ENCODE results near the gene CTSW.

The CTSW gene

DNA sequence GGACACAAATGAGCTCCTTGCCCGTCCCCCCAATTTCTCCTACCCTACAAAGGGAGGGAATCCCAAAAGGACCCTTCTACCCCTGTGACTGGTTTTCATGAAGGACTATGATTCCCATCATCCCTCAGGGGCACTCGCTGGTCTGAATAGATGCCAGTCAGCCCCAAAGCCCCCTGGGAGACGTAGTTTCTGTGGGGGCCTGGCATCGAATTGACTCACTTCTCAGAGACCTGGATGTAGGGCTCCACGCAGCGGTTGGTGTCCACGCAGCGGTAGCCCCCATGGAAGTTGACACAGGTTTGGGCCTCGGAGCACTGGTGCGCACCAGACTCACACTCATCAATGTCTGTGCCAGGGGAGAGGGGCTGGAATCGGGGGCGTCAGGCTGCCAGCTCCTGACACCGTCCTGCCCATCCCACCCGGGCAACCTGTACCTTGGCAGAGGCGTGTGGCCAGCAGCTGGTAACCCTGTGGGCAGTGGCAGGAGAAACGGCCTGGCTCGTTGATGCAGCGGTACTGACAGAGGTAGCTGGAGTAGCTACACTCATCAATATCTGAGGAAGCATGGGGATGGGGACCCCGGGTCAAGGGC, 11.5 kb upstream of the CTSW start:
- DNase-seq, result no peak

- DNase-seq, result no peak
These were observed 10.7 kb upstream of the CTSW start for GRCh38 chr11:65868907-65869306.

DNA sequence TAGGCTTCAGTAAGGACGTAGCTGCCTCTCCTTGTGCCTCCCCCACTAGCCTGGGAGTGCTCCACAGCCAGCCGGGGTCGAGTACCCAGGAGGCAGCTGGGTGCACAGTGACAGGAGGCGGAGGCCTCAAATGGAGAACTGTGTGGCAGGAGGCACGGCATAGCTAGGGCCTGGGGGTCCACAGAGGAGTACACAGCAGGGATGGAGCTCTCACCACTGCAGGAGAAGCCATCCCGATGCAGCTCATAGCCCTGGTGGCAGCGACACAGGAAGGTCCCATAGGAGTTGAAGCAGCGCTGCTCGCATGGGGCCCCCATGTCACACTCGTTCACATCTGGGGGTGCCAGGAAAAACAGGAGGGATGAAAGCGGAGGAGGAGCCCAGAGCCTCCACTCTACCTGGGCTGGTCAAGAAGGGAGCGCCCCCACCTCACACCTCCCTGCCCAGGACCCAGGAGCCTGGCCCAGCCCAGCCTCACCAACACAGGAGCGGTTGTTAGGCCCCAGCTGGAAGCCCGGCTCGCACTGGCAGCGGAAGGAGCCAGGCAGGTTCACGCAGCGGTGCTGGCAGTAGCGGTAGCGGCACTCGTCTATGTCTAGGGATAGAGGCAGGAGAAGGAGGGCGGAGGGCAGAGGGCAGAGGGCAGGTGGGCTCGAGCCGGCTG, 9.9 kb upstream of the CTSW start:
- DNase-seq, result no peak

DNA sequence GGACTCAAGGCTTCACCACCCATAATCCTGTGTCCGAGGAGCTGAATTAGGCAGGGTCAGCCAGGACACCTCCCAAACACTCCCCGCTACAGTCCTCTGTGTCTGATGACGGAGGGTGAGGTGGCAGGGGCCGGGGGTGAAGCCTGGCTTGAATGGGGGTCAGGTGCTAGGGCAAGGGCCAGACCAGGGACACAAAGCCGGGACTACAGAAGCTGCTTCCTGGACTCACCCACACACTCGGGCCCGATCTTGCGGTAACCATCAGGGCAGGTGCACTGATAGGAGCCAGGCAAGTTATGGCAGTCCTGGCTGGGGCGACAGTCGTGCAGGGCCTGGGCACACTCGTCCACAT, 9.4 kb upstream of the CTSW start:
- DNase-seq, result no peak

DNA sequence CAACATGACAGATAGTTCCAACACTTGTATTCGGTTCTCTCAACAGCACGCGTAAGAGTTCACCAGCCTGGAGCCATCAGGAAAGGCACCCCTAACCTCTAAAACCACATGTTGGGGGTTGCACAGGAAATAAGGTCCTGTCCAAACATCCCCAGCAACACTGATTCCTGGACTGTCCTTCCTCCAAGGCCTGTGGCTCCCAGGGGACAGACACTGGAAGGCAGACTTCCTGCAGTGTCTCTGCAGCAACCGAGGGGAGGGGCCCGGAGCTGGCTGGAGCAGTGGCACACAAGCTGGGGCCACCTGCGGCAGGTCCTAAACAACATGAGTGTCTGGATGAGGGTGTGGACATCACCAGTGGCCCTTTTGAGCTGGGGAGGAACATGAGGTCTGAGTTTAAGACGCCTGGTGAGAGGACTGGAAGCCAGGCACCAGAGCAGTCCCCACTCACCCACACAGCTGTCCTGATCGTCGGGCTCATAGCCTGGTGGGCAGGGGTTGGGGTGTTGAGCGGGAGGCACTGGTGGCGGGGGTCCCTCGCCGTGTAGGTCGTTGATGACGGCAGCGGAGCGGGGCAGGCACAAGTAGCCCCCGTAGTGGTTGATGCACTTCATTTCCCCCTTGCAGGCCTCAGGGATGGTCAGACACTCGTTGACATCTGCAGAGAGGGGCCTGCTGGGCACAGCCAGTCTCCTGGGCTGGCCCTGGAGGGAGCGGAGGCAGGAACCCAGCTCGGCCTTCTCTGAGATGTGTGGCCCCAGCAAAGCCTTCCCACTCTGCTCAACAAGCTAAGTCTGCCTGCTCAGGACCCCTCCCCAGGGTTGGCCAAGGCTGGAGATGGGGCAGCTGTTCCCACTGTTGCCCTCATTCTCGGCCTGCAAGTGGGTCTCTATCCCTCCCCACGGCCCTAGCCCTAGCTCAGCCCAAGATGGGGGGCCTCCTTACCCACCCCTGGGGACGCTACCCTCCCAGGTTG, 8.6 kb upstream of the CTSW start:
- DNase-seq, result peak; percentile 51

- no peak for DNase-seq
These were observed 7.7 kb upstream of the CTSW start for GRCh38 chr11:65871811-65872548.

DNA sequence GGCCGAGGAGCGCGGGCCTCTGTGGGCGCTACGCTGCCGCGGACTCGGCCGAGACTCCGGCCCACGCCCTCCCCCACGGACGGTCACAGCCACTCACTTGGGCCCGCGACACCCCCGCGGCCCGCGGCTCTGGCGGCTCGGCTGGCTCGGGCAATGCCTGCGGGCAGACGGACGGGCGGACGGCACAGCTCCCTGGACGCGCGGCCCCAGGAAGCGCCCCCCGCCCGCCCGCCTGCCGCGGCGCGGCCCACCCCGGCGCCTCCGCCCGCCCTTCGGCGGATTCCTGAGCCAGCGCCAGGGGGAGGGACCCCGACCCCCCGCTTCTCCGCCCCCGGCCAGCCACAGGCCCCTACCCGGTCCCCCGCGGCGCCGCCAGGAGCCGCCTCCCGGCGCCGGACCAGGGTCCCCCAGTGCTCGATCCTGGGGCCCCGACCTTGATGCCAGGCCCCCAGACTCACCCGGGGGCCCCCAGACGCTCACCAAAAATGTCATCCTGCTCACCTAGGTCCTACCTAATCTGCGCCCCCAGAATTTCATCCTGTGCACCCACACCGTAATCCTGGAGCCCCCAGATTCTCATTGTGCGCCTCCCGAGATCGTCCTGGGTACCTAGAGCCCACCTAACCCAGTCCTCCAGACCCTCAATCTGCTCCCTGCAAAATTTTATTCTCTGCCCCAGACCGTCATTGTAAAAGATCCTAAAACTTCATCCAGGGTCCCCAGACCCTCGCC, 6.9 kb upstream of the CTSW start, which contains the start of gene EFEMP2:
Gene EFEMP2 (minus strand): TSS at position 215 of the 732 bp plus-strand sequence. CDS start 446 bp downstream, outside the sequence.
- DNase-seq, result peak; percentile 81

DNA sequence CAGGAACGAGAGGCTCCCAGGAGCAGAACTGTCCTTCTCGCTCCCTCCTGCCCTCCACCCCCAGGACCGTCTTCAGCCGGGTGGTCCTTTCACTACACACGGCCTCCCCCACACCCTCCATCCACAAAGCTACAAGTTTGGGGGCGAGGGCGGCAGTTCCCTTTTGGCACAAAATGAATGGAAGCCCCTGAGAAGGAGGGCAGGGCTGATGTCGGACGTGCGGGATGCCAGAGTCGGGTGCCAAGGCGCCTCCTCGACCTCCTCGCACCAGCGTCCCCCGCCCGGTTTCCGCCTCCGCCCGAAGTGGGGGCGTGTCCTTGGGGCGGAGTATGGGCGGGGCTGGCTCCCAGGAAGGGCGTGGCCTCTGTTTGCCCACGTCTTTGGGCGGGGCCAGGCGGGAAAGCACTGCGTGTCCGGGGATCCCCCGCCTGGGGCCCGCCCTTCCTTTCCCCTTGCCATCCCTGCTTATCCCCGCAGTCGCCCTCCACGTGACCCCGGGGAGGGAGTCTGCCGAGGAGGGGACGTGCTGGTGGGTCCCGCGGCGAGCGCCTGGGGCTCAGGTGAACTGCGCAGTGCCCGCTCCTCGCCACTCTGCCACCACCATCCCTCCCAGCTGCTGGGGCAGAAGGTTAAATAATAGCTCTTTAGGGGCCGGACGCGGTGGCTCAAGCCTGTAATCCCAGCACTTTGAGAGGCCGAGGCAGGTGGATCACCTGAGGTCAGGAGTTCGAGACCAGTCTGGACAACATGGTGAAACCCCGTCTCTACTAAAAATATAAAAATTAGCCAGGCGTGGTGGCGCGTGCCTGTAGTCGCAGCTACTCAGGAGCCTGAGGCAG, 6.1 kb upstream of the CTSW start:
- DNase-seq, result peak; percentile 95

GRCh38 chr11:65880027-65880426, 390 bp downstream of the CTSW start:
- no peak for DNase-seq

GRCh38 chr11:65880844-65881421, 1.3 kb downstream of the CTSW start:
- DNase-seq, result no peak

DNA sequence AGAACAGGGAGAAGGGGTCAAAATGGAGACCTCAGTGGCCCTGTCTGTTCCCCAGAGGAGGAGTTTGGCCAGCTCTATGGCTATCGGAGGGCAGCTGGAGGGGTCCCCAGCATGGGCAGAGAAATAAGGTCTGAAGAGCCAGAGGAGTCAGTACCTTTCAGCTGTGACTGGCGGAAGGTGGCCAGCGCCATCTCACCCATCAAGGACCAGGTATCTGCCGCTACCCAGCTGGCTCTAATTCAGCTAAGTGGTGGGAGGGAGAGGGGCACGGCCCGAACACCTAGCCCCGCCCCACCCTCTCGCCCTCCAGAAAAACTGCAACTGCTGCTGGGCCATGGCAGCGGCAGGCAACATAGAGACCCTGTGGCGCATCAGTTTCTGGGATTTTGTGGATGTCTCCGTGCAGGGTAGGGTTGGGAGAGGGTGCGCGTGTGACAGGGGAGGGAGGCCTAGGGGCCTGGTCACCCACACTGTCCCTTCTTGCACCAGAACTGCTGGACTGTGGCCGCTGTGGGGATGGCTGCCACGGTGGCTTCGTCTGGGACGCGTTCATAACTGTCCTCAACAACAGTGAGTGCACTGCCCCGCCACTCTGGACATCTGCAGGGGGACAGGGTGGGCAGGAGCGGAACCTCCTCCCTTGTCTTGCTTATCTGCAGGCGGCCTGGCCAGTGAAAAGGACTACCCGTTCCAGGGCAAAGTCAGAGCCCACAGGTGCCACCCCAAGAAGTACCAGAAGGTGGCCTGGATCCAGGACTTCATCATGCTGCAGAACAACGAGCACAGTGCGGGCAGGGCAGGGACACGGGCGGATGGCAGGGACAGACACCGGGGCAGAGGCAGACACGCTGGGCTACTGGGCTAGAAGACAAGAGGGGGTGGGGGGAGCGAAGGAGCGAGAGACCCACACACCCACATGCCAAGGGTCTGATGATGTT, 2.8 kb downstream of the CTSW start:
- DNase-seq, result no peak

DNA sequence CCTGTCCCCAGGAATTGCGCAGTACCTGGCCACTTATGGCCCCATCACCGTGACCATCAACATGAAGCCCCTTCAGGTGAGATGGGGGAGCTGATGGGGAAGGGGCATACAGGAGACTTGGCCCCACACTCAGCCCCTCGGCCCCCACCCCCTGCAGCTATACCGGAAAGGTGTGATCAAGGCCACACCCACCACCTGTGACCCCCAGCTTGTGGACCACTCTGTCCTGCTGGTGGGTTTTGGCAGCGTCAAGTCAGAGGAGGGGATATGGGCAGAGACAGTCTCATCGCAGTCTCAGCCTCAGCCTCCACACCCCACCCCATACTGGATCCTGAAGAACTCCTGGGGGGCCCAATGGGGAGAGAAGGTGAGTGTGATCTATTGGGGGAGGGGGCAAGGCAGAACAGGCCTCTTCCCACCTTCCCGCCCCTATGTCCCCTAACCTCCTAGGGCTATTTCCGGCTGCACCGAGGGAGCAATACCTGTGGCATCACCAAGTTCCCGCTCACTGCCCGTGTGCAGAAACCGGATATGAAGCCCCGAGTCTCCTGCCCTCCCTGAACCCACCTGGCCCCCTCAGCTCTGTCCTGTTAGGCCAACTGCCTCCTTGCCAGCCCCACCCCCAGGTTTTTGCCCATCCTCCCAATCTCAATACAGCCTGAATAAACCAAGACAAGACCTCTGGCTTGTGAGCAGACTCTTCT, 3.6 kb downstream of the CTSW start:
- no peak for DNase-seq

- no peak for DNase-seq
These were observed 4.4 kb downstream of the CTSW start for GRCh38 chr11:65883786-65884715.

- peak; percentile 74 for DNase-seq
These were observed 5.1 kb downstream of the CTSW start for GRCh38 chr11:65884716-65885092.

DNA sequence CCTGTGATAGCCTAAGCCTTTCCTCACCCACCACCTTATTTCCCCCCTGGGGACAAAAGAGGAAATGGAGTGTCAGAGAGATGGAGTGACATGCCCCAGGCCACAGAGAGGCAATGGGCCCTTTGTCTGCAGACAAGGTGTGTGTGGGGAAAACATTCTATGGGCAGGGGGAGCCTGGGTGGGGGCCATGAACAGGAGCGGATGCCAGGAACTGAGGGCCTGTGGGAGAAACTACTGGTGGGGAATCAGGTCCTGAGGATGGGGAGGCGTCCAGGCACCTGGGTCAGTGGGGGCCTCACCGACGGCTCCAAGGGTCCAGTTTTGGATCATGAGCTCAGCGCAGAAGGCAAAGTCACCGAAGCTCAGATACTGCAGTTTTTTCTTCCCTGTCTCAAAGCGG, 5.6 kb downstream of the CTSW start:
- no peak for DNase-seq

- DNase-seq, result no peak
These were observed 6.3 kb downstream of the CTSW start for GRCh38 chr11:65885808-65886536.
